DOHH2 (cell line): ENCODE data around the gene NELFB.

ENCODE experiments used
- CTCF ChIP-seq: fragments of 200-600 bp; sonication (generic); IDR thresholded peaks from one replicate; pipeline ENCODE4 v1.5.1; 2014; ENCODE audit warnings: antibody characterized with exemption, mild to moderate bottlenecking, low read depth, low read length; ENCODE audit not compliant: poor library complexity, severe bottlenecking
- EZH2phosphoT487 ChIP-seq: fragments of 200-600 bp; sonication (generic); IDR thresholded peaks from 2 replicates; pipeline ENCODE4 v1.6.1; 2017; ENCODE audit warnings: borderline replicate concordance, mild to moderate bottlenecking, antibody characterized with exemption, low read length, moderate library complexity, mixed read lengths

GRCh38 chr9:137268538-137269201, 13.5 kb downstream of the NELFB start:
- TF ChIP-seq CTCF: no peak
- TF ChIP-seq EZH2phosphoT487: no peak
